Neural progenitor cell (in vitro differentiated cells): ENCODE data around the gene SMPDL3B. TPM values are rescaled to one million over a fixed set of nuclear protein-coding genes. Genes with fewer than 3 reads are reported as not detected.

ENCODE experiments used
- DNase-seq: peaks from one replicate; pipeline ENCODE4 v3.0.0-alpha.2; 2016; ENCODE audit warnings: low spot score
- H2AFZ ChIP-seq: fragments of 200-600 bp; sonication (generic); replicated peaks from 2 replicates; pipeline ENCODE4 v1.6.1; 2016; ENCODE audit warnings: antibody characterized with exemption
- H3F3A ChIP-seq: fragments of 200-600 bp; sonication (generic); 2 replicates; pipeline ENCODE4 v1.6.1; 2016; ENCODE audit warnings: antibody characterized with exemption, low read depth
- H3K27ac ChIP-seq: fragments of 200-600 bp; sonication (generic); 2 replicates; pipeline ENCODE4 v1.5.1; 2016; ENCODE audit warnings: mild to moderate bottlenecking
- H3K27me3 ChIP-seq: fragments of 200-600 bp; sonication (generic); 2 replicates; pipeline ENCODE4 v1.6.1; 2016; ENCODE audit warnings: mild to moderate bottlenecking, moderate library complexity
- H3K36me3 ChIP-seq: fragments of 200-600 bp; sonication (generic); 2 replicates; pipeline ENCODE4 v1.5.1; 2016
- H3K4me1 ChIP-seq: fragments of 200-600 bp; sonication (generic); 2 replicates; pipeline ENCODE4 v1.6.1; 2016; ENCODE audit warnings: mixed run types
- H3K4me2 ChIP-seq: fragments of 200-600 bp; sonication (generic); 2 replicates; pipeline ENCODE4 v1.6.1; 2016
- H3K4me3 ChIP-seq: fragments of 200-600 bp; sonication (generic); 2 replicates; pipeline ENCODE4 v1.5.1; 2016
- H3K79me2 ChIP-seq: fragments of 200-600 bp; sonication (generic); 2 replicates; pipeline ENCODE4 v1.6.1; 2016; ENCODE audit warnings: low read depth
- H3K9ac ChIP-seq: fragments of 200-600 bp; sonication (generic); 2 replicates; pipeline ENCODE4 v1.6.1; 2016
- H3K9me3 ChIP-seq: fragments of 200-600 bp; sonication (generic); 2 replicates; pipeline ENCODE4 v1.5.1; 2016; ENCODE audit warnings: low read depth
- H4K20me1 ChIP-seq: fragments of 200-600 bp; sonication (generic); 2 replicates; pipeline ENCODE4 v1.6.1; 2016; ENCODE audit warnings: low read depth
- H3K27ac Mint-ChIP-seq: 3 replicates; pipeline ENCODE4 v1.8.0; 2021; ENCODE audit warnings: mixed read lengths
- H3K27me3 Mint-ChIP-seq: 2 replicates; pipeline ENCODE4 v1.8.0; 2022; ENCODE audit warnings: low read depth, mild to moderate bottlenecking, inconsistent platforms, moderate library complexity, mixed read lengths; ENCODE audit not compliant: insufficient read depth
- H3K36me3 Mint-ChIP-seq: 3 replicates; pipeline ENCODE4 v1.8.0; 2021; ENCODE audit warnings: mixed read lengths
- H3K4me1 Mint-ChIP-seq: 3 replicates; pipeline ENCODE4 v1.8.0; 2021; ENCODE audit warnings: mixed read lengths
- H3K4me3 Mint-ChIP-seq: 3 replicates; pipeline ENCODE4 v1.8.0; 2021; ENCODE audit warnings: mild to moderate bottlenecking, moderate library complexity, mixed read lengths
- H3K9me3 Mint-ChIP-seq: 3 replicates; pipeline ENCODE4 v1.8.0; 2020; ENCODE audit warnings: mixed read lengths
- CTCF ChIP-seq: fragments of 200-600 bp; sonication (generic); IDR thresholded peaks from 2 replicates; pipeline ENCODE4 v1.5.1; 2017; ENCODE audit warnings: antibody characterized with exemption, mild to moderate bottlenecking
- EZH2 ChIP-seq: fragments of 200-600 bp; sonication (generic); IDR thresholded peaks from 2 replicates; pipeline ENCODE4 v1.6.1; 2017; ENCODE audit warnings: antibody characterized with exemption, mild to moderate bottlenecking, moderate library complexity
- EZH2phosphoT487 ChIP-seq: fragments of 200-600 bp; sonication (generic); IDR thresholded peaks from 2 replicates; pipeline ENCODE4 v1.6.1; 2017; ENCODE audit warnings: antibody characterized with exemption
- total RNA-seq: library from RNA; depleted of rRNA; stranded (reverse); fragments of >200 nt; gene quantifications from 2 replicates; pipeline ENCODE4 v1.2.3, GENCODE V29; 2015; ENCODE audit warnings: low replicate concordance

Gene SMPDL3B
- total RNA-seq, 1 donor from 2014 or later: 1.2 TPM

- Histone ChIP-seq H3K27me3 (no peaks in the 10 kb centered on the region), H3K36me3 (no peaks in the 10 kb centered on the region), H3K4me3 (no peak overlapping the region), H3K4me2 (no peak overlapping the region), H3K79me2 (no peaks in the 10 kb centered on the region), H3K9me3 (no peaks in the 10 kb centered on the region), H4K20me1 (no peaks in the 10 kb centered on the region), H3F3A (peaks cover 12% of the 10 kb centered on the region), H3K9ac (no peak overlapping the region), H2AFZ (no peak overlapping the region), H3K4me1 (no peaks in the 10 kb centered on the region), H3K27ac (no peak overlapping the region)
- Mint-ChIP-seq H3K4me3 (no peak overlapping the region), H3K27ac (no peak overlapping the region), H3K4me1 (no peaks in the 10 kb centered on the region), H3K27me3 (no peaks in the 10 kb centered on the region), H3K9me3 (no peaks in the 10 kb centered on the region), H3K36me3 (peaks cover 20% of the 10 kb centered on the region)
- no peak for TF ChIP-seq EZH2phosphoT487
- TF ChIP-seq CTCF: no peak
- TF ChIP-seq EZH2: no peak
- no peak for DNase-seq
These were observed 48.5 kb upstream of the SMPDL3B start for GRCh38 chr1:27886353-27886679.

- DNase-seq: no peak
- peaks cover 21% of the 10 kb centered on the region for H3K36me3 Mint-ChIP-seq
- H3F3A ChIP-seq: peaks cover 12% of the 10 kb centered on the region
- no peak overlapping the region for H3K27ac ChIP-seq
- H2AFZ ChIP-seq: no peak overlapping the region
- H3K27me3 Mint-ChIP-seq: no peaks in the 10 kb centered on the region
- H3K27ac Mint-ChIP-seq: no peak overlapping the region
- H3K27me3 ChIP-seq: no peaks in the 10 kb centered on the region
- no peak overlapping the region for H3K9ac ChIP-seq
- H3K36me3 ChIP-seq: no peaks in the 10 kb centered on the region
- H3K9me3 Mint-ChIP-seq: no peaks in the 10 kb centered on the region
- no peaks in the 10 kb centered on the region for H4K20me1 ChIP-seq
- H3K4me1 ChIP-seq: no peaks in the 10 kb centered on the region
- no peak for TF ChIP-seq EZH2phosphoT487
- TF ChIP-seq EZH2: no peak
- TF ChIP-seq CTCF: no peak
- H3K79me2 ChIP-seq: no peaks in the 10 kb centered on the region
- no peak overlapping the region for H3K4me3 ChIP-seq
- no peaks in the 10 kb centered on the region for H3K9me3 ChIP-seq
- no peak overlapping the region for H3K4me2 ChIP-seq
- H3K4me1 Mint-ChIP-seq: no peaks in the 10 kb centered on the region
- H3K4me3 Mint-ChIP-seq: no peak overlapping the region
These were observed 48.1 kb upstream of the SMPDL3B start for GRCh38 chr1:27886744-27887143.

GRCh38 chr1:27887215-27888021, 47.4 kb upstream of the SMPDL3B start:
- Histone ChIP-seq H2AFZ (no peak overlapping the region), H3K79me2 (no peaks in the 10 kb centered on the region), H4K20me1 (no peaks in the 10 kb centered on the region), H3K9me3 (no peaks in the 10 kb centered on the region), H3K36me3 (no peaks in the 10 kb centered on the region), H3K9ac (no peak overlapping the region), H3K4me1 (no peaks in the 10 kb centered on the region), H3F3A (peaks cover 12% of the 10 kb centered on the region), H3K27me3 (no peaks in the 10 kb centered on the region), H3K4me3 (no peak overlapping the region), H3K4me2 (no peak overlapping the region), H3K27ac (no peak overlapping the region)
- no peaks in the 10 kb centered on the region for H3K4me1 Mint-ChIP-seq
- H3K4me3 Mint-ChIP-seq: no peak overlapping the region
- no peak overlapping the region for H3K27ac Mint-ChIP-seq
- no peaks in the 10 kb centered on the region for H3K9me3 Mint-ChIP-seq
- H3K27me3 Mint-ChIP-seq: no peaks in the 10 kb centered on the region
- peaks cover 24% of the 10 kb centered on the region for H3K36me3 Mint-ChIP-seq
- TF ChIP-seq CTCF: no peak
- TF ChIP-seq EZH2: no peak
- no peak for TF ChIP-seq EZH2phosphoT487
- DNase-seq: no peak
